Measurements from ENCODE around the gene ZNF57. TPM values are rescaled to one million over a fixed set of nuclear protein-coding genes. Genes with fewer than 3 reads are reported as not detected.

ZNF57 gene
- total RNA-seq, 5 donors from 2014 or later (not counting 1 experiment from before 2014, with no cell fraction given): 2.7 to 6.0 (median 3.7) TPM

DNA sequence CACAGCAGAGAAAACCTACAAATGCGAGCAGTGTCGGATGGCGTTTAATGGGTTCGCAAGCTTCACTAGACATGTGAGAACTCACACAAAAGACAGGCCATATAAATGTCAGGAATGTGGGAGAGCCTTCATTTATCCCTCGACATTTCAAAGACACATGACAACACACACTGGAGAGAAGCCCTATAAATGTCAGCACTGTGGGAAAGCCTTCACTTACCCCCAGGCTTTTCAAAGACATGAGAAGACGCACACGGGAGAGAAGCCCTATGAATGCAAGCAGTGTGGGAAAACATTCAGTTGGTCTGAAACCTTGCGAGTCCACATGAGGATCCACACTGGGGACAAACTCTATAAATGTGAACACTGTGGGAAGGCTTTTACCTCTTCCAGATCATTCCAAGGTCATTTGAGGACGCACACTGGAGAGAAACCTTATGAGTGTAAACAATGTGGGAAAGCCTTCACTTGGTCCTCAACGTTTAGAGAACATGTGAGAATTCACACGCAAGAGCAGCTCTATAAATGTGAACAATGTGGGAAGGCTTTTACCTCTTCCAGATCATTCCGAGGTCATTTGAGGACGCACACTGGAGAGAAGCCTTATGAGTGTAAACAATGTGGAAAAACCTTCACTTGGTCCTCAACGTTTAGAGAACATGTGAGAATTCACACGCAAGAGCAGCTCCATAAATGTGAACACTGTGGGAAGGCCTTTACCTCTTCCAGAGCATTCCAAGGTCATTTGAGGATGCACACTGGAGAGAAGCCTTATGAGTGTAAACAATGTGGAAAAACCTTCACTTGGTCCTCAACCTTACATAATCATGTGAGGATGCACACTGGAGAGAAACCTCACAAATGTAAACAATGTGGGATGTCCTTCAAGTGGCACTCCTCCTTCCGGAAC, 16.8 kb downstream of the ZNF57 start:
- DNase-seq (no peak), ATAC-seq (replicated peaks in 1 of 4) (no peak)
- Histone ChIP-seq H3K36me3 (ENCODE audit: control insufficient read depth in 2 of 2, extremely low read depth in 1 of 2, insufficient read depth in 1 of 2, low read length in 1 of 2) (peaks cover 9 to 26% of the 10 kb centered on the region in 2 donors), H3K27ac (ENCODE audit: low read length) (no peak overlapping the region), H3K4me1 (ENCODE audit: control insufficient read depth in 1 of 2, extremely low read depth in 1 of 2, insufficient read depth in 2 of 2, low read length in 2 of 2) (no peaks in the 10 kb centered on the region), H3K9me3 (peaks cover 15% of the 10 kb centered on the region), H3K4me3 (ENCODE audit: control insufficient read depth in 1 of 2, extremely low read depth in 1 of 2, low read length in 1 of 2) (peak overlapping the region in 1 of 2 donors; percentile 5), H3K27me3 (replicated peaks in 1 of 2; ENCODE audit: control insufficient read depth in 2 of 2, extremely low read depth in 1 of 2, insufficient read depth in 2 of 2, low read length in 1 of 2) (no peaks in the 10 kb centered on the region)
- H3K36me3 Mint-ChIP-seq: peaks cover 39% of the 10 kb centered on the region
- ChIA-PET CTCF (interaction anchor here in 1 of 2 donors (0.6 kb wide), 1 partner anchor 759 kb away, joined by 4 read pairs; no protein-coding TSS in a partner anchor), POLR2A (no interaction called here)
- H3K4me3 Mint-ChIP-seq: no peak overlapping the region
- H3K27me3 Mint-ChIP-seq: no peaks in the 10 kb centered on the region
- no peaks in the 10 kb centered on the region for H3K4me1 Mint-ChIP-seq
- WGBS (ENCODE audit: insufficient coverage): 100% methylated on average over 4 of the region's 16 CpGs
- peaks cover 0 to 18% (median 14%) of the 10 kb centered on the region in 3 donors for H3K9me3 Mint-ChIP-seq
- H3K27ac Mint-ChIP-seq: no peak overlapping the region

DNA sequence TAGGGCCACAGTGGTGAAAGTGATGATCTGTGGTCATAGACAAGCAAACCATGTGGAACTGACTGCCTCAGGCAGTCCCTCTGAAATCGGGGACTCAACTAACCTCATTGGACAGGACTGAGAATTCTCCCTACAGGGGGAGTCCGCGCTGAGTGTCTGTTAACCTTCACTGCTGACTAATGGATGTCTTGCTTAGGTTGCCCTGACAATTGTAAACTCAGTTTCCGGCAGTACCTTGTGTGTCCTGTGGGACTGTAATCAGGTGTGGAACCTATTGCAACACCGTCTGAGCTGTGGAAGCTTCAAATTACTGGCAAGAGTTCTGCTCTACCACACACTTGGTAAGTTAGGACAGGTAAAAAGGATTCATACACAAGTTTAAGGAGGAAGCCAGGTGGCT, 22.3 kb downstream of the ZNF57 start:
- Histone ChIP-seq H3K36me3 (ENCODE audit: control insufficient read depth in 2 of 2, extremely low read depth in 1 of 2, insufficient read depth in 1 of 2, low read length in 1 of 2) (peaks cover 0 to 2% of the 10 kb centered on the region in 2 donors), H3K27ac (ENCODE audit: low read length) (no peak overlapping the region), H3K4me1 (ENCODE audit: control insufficient read depth in 1 of 2, extremely low read depth in 1 of 2, insufficient read depth in 2 of 2, low read length in 2 of 2) (no peaks in the 10 kb centered on the region), H3K9me3 (peaks cover 2% of the 10 kb centered on the region), H3K4me3 (ENCODE audit: control insufficient read depth in 1 of 2, extremely low read depth in 1 of 2, low read length in 1 of 2) (no peak overlapping the region), H3K27me3 (replicated peaks in 1 of 2; ENCODE audit: control insufficient read depth in 2 of 2, extremely low read depth in 1 of 2, insufficient read depth in 2 of 2, low read length in 1 of 2) (no peaks in the 10 kb centered on the region)
- no peak for DNase-seq
- ChIA-PET POLR2A (no interaction called here), CTCF (no interaction called here)
- WGBS (ENCODE audit: insufficient coverage): 86% methylated on average over 4 of the region's 5 CpGs
- Mint-ChIP-seq H3K27ac (no peak overlapping the region), H3K4me1 (no peaks in the 10 kb centered on the region), H3K9me3 (peaks cover 0 to 2% (median under 1%) of the 10 kb centered on the region in 3 donors), H3K36me3 (peaks cover 10% of the 10 kb centered on the region), H3K4me3 (no peak overlapping the region), H3K27me3 (no peaks in the 10 kb centered on the region)
- ATAC-seq (replicated peaks in 1 of 4): no peak

- Histone ChIP-seq H3K4me1 (ENCODE audit: control insufficient read depth in 1 of 2, extremely low read depth in 1 of 2, insufficient read depth in 2 of 2, low read length in 2 of 2) (no peaks in the 10 kb centered on the region), H3K9me3 (no peaks in the 10 kb centered on the region), H3K27me3 (replicated peaks in 1 of 2; ENCODE audit: control insufficient read depth in 2 of 2, extremely low read depth in 1 of 2, insufficient read depth in 2 of 2, low read length in 1 of 2) (no peaks in the 10 kb centered on the region), H3K27ac (ENCODE audit: low read length) (no peak overlapping the region), H3K36me3 (ENCODE audit: control insufficient read depth in 2 of 2, extremely low read depth in 1 of 2, insufficient read depth in 1 of 2, low read length in 1 of 2) (no peaks in the 10 kb centered on the region), H3K4me3 (ENCODE audit: control insufficient read depth in 1 of 2, extremely low read depth in 1 of 2, low read length in 1 of 2) (no peak overlapping the region)
- Mint-ChIP-seq H3K27ac (no peak overlapping the region), H3K9me3 (no peaks in the 10 kb centered on the region), H3K36me3 (peaks cover 7% of the 10 kb centered on the region), H3K4me3 (no peak overlapping the region), H3K27me3 (no peaks in the 10 kb centered on the region), H3K4me1 (no peaks in the 10 kb centered on the region)
- WGBS (ENCODE audit: insufficient coverage): 90% methylated on average over 3 of the region's 4 CpGs
- ChIA-PET CTCF (no interaction called here), POLR2A (interaction anchor here in 1 of 2 donors (0.6 kb wide), 1 partner anchor 373 kb away, joined by 9 read pairs; no protein-coding TSS in a partner anchor)
- DNase-seq: no peak
- ATAC-seq (replicated peaks in 1 of 4): no peak
Measured at GRCh38 chr19:2923510-2923909, 22.8 kb downstream of the ZNF57 start.

- Histone ChIP-seq H3K36me3 (ENCODE audit: control insufficient read depth in 2 of 2, extremely low read depth in 1 of 2, insufficient read depth in 1 of 2, low read length in 1 of 2) (no peaks in the 10 kb centered on the region), H3K27me3 (replicated peaks in 1 of 2; ENCODE audit: control insufficient read depth in 2 of 2, extremely low read depth in 1 of 2, insufficient read depth in 2 of 2, low read length in 1 of 2) (no peaks in the 10 kb centered on the region), H3K9me3 (no peaks in the 10 kb centered on the region), H3K4me3 (ENCODE audit: control insufficient read depth in 1 of 2, extremely low read depth in 1 of 2, low read length in 1 of 2) (no peak overlapping the region), H3K4me1 (ENCODE audit: control insufficient read depth in 1 of 2, extremely low read depth in 1 of 2, insufficient read depth in 2 of 2, low read length in 2 of 2) (no peaks in the 10 kb centered on the region), H3K27ac (ENCODE audit: low read length) (no peak overlapping the region)
- POLR2A ChIA-PET: no interaction called here
- H3K36me3 Mint-ChIP-seq: peaks cover 9% of the 10 kb centered on the region
- H3K27ac Mint-ChIP-seq: no peak overlapping the region
- H3K4me3 Mint-ChIP-seq: no peak overlapping the region
- ATAC-seq (replicated peaks in 1 of 4): no peak
- no peak for DNase-seq
- 95% methylated on average over 50 of the region's 53 CpGs for WGBS (ENCODE audit: insufficient coverage)
- CTCF ChIA-PET: no interaction called here
- peaks cover 7 to 9% (median 7%) of the 10 kb centered on the region in 3 donors for H3K9me3 Mint-ChIP-seq
- no peaks in the 10 kb centered on the region for H3K27me3 Mint-ChIP-seq
- no peaks in the 10 kb centered on the region for H3K4me1 Mint-ChIP-seq
Measured at GRCh38 chr19:2926341-2927031, 25.8 kb downstream of the ZNF57 start.

DNA sequence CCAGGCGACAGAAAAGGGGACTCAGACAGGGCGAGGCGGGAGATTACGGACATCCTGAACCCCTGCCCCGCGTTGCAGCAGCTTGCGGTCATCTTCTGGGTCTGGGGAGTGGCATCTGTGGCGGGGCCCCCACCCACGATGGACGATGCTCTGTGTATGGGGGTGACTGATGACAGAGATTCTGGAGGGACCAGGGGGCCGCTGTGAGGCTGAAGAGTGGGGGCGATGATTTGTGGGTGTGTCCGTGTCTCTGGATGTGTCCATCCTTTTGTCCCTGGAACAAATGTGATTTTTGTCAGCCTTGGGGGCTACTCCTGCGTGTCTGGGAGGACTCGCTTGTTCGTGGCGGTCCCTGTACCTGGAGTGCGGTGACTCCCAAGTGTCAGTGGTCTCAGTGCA, 26.3 kb downstream of the ZNF57 start:
- Mint-ChIP-seq H3K9me3 (peaks cover 8 to 11% (median 9%) of the 10 kb centered on the region in 3 donors), H3K4me1 (no peaks in the 10 kb centered on the region), H3K4me3 (no peak overlapping the region), H3K27me3 (no peaks in the 10 kb centered on the region), H3K36me3 (peaks cover 11% of the 10 kb centered on the region), H3K27ac (no peak overlapping the region)
- 96% methylated on average over 14 of the region's 18 CpGs for WGBS (ENCODE audit: insufficient coverage)
- H3K4me3 ChIP-seq (ENCODE audit: control insufficient read depth in 1 of 2, extremely low read depth in 1 of 2, low read length in 1 of 2): no peak overlapping the region
- H3K9me3 ChIP-seq: no peaks in the 10 kb centered on the region
- ATAC-seq (replicated peaks in 1 of 4) (no peak), DNase-seq (no peak)
- no peaks in the 10 kb centered on the region for H3K36me3 ChIP-seq (ENCODE audit: control insufficient read depth in 2 of 2, extremely low read depth in 1 of 2, insufficient read depth in 1 of 2, low read length in 1 of 2)
- ChIA-PET POLR2A (no interaction called here), CTCF (no interaction called here)
- no peak overlapping the region for H3K27ac ChIP-seq (ENCODE audit: low read length)
- H3K4me1 ChIP-seq (ENCODE audit: control insufficient read depth in 1 of 2, extremely low read depth in 1 of 2, insufficient read depth in 2 of 2, low read length in 2 of 2): no peaks in the 10 kb centered on the region
- H3K27me3 ChIP-seq (replicated peaks in 1 of 2; ENCODE audit: control insufficient read depth in 2 of 2, extremely low read depth in 1 of 2, insufficient read depth in 2 of 2, low read length in 1 of 2): no peaks in the 10 kb centered on the region

GRCh38 chr19:2933490-2933910, 32.8 kb downstream of the ZNF57 start:
- ATAC-seq (replicated peaks in 1 of 4) (no peak), DNase-seq (no peak)
- no peaks in the 10 kb centered on the region for H3K4me1 Mint-ChIP-seq
- Histone ChIP-seq H3K27me3 (replicated peaks in 1 of 2; ENCODE audit: control insufficient read depth in 2 of 2, extremely low read depth in 1 of 2, insufficient read depth in 2 of 2, low read length in 1 of 2) (no peaks in the 10 kb centered on the region), H3K9me3 (peaks cover 9% of the 10 kb centered on the region), H3K4me3 (ENCODE audit: control insufficient read depth in 1 of 2, extremely low read depth in 1 of 2, low read length in 1 of 2) (no peak overlapping the region), H3K4me1 (ENCODE audit: control insufficient read depth in 1 of 2, extremely low read depth in 1 of 2, insufficient read depth in 2 of 2, low read length in 2 of 2) (no peaks in the 10 kb centered on the region), H3K36me3 (ENCODE audit: control insufficient read depth in 2 of 2, extremely low read depth in 1 of 2, insufficient read depth in 1 of 2, low read length in 1 of 2) (peaks cover 30 to 34% of the 10 kb centered on the region in 2 donors), H3K27ac (ENCODE audit: low read length) (no peak overlapping the region)
- POLR2A ChIA-PET: no interaction called here
- WGBS (ENCODE audit: insufficient coverage): over 99% methylated on average over 10 of the region's 18 CpGs
- peaks cover 45% of the 10 kb centered on the region for H3K36me3 Mint-ChIP-seq
- no peak overlapping the region for H3K27ac Mint-ChIP-seq
- CTCF ChIA-PET: interaction anchor here in 1 of 2 donors (0.7 kb wide), 1 partner anchor 240 kb away, joined by 4 read pairs; no protein-coding TSS in a partner anchor
- no peak overlapping the region for H3K4me3 Mint-ChIP-seq
- H3K9me3 Mint-ChIP-seq: peaks cover 16 to 29% (median 23%) of the 10 kb centered on the region in 3 donors
- H3K27me3 Mint-ChIP-seq: no peaks in the 10 kb centered on the region
